Measurements from ENCODE around the gene EPYC.

The EPYC gene, protein sequence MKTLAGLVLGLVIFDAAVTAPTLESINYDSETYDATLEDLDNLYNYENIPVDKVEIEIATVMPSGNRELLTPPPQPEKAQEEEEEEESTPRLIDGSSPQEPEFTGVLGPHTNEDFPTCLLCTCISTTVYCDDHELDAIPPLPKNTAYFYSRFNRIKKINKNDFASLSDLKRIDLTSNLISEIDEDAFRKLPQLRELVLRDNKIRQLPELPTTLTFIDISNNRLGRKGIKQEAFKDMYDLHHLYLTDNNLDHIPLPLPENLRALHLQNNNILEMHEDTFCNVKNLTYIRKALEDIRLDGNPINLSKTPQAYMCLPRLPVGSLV

DNA sequence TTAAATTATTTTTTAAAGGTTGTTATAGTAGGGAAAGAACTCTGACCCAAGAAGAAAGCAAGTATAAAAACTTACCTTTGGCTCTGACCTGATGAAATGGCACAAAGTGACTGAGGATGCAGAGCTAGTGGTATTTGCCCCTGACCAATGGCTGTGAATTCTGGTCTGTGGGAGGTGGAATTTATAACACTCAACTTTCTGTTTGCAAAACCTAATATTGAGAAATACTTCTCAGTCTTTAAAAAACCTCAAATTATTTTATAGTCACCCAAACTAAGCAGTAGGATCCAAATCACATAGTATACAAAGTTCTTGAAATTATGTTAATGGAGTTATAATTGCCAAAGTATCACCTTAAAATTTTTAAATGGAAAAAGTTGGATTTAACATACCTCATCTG lies at the start of gene EPYC:
EPYC (minus strand) TSS at position 101 of the 400 bp plus-strand sequence. CDS start 2,407 bp downstream, outside the sequence.
- no peak within 1 kb of the TSS for H3K4me3 ChIP-seq (ENCODE audit: low read depth, low read length)
- TF ChIP-seq, protein P1, sequence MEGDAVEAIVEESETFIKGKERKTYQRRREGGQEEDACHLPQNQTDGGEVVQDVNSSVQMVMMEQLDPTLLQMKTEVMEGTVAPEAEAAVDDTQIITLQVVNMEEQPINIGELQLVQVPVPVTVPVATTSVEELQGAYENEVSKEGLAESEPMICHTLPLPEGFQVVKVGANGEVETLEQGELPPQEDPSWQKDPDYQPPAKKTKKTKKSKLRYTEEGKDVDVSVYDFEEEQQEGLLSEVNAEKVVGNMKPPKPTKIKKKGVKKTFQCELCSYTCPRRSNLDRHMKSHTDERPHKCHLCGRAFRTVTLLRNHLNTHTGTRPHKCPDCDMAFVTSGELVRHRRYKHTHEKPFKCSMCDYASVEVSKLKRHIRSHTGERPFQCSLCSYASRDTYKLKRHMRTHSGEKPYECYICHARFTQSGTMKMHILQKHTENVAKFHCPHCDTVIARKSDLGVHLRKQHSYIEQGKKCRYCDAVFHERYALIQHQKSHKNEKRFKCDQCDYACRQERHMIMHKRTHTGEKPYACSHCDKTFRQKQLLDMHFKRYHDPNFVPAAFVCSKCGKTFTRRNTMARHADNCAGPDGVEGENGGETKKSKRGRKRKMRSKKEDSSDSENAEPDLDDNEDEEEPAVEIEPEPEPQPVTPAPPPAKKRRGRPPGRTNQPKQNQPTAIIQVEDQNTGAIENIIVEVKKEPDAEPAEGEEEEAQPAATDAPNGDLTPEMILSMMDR (IDR thresholded peaks at IDR 0.05; ENCODE audit: control insufficient read depth, extremely low read depth, insufficient read depth): no peak
- no peak for DNase-seq (ENCODE audit: low read depth)

DNA sequence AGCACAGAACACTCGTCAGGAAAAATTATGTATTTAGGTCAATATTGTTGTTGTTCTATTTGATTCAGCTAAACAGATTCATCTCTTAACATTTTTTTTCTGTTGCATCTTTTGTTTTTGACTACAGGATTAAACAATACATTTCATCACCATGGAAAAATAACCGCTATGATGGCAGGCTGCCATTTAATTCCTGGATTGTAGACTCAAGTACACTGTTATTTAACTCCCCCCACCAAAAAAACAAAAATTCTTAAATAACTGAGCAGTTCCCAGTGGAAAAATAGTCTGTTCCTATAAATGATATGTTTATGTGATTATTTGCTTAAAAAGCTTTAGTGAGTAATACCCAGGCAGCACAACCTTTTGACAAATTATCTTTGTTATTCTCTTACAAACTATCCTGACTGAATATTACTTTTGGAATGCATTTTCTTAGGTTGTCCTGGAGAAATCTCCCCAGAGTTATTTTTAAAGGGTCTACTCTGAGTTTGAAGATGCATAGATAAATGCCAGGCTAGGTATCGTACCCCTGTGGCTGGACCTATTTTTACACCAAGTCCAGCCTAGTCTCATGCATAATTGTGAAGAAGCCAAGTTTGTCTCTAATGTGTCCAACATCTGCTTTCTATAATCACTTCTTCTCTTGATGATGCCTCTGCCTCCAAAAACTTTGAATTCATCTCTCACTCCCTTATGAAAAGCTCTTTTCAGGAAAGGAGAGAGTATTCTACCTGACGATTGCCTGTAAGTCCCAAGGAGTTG lies 49.4 kb upstream of the EPYC start:
- no peak for DNase-seq (ENCODE audit: low read depth)
- no peak overlapping the region for H3K4me3 ChIP-seq (ENCODE audit: low read depth, low read length)
- TF ChIP-seq, protein P1 (IDR thresholded peaks at IDR 0.05; ENCODE audit: control insufficient read depth, extremely low read depth, insufficient read depth): no peak

DNA sequence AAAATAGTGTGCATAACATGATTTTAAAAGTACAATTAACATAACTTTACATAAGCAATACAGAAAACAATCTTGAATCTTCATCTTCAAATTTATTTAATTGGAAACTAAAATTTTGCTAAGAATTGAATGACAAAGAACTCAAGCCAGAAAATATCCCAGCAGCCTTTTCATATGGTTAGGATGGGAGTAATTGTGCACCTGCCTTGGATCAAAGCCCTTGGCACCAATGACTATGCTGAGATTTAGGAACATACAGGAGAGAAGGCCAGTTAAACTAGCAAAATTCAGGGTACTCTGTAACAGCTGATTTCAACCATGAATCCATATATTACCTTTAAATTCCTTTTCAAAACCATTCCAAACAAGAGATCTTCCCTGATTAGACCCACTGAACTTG lies 47.3 kb upstream of the EPYC start:
- no peak for DNase-seq (ENCODE audit: low read depth)
- no peak overlapping the region for H3K4me3 ChIP-seq (ENCODE audit: low read depth, low read length)
- TF ChIP-seq, protein P1 (IDR thresholded peaks at IDR 0.05; ENCODE audit: control insufficient read depth, extremely low read depth, insufficient read depth): no peak

DNA sequence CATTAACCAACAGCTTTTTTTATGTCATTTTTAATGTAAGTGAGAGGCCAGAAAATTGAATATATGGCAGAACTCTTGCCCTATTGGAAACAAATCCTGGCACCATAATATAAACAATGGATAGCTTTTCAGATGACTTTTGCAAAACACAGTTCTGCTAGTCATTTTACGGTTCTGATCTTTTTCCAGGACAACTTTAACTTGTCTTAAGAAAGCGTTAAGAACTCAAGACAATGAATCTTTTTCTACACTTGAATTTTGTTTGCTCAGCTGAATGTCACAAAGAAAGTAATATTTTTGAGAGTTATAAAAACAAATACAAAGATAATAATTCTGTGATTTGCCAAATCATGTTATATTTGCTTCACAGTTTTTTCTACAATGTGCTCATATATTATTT lies 39.8 kb upstream of the EPYC start:
- TF ChIP-seq, protein P1 (IDR thresholded peaks at IDR 0.05; ENCODE audit: control insufficient read depth, extremely low read depth, insufficient read depth): no peak

DNA sequence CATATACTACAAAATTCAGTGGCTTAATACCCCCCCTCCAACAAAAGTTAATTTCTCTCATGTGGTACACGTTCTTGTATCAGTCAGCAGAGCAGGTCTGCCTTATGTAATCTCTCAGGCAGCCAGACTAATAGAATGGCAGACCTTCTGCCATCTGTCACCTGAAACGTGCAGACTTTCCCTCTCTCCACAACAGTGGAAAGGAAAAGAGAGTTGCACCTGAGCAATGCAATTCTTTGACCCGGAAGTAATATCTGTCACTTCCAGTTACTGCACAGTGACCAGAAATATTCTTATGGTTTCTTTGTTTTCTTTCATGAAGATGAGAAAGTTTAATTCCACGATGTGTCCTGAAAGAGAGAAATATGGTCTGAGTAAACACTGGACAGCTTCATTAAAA lies 38.6 kb upstream of the EPYC start:
- no peak for DNase-seq (ENCODE audit: low read depth)
- H3K4me3 ChIP-seq (ENCODE audit: low read depth, low read length): no peak overlapping the region
- TF ChIP-seq, protein P1 (IDR thresholded peaks at IDR 0.05; ENCODE audit: control insufficient read depth, extremely low read depth, insufficient read depth): no peak

More for the DNA sequence above, 39.8 kb upstream of the EPYC start:
- H3K4me3 ChIP-seq (ENCODE audit: low read depth, low read length): no peak overlapping the region
- no peak for DNase-seq (ENCODE audit: low read depth)

DNA sequence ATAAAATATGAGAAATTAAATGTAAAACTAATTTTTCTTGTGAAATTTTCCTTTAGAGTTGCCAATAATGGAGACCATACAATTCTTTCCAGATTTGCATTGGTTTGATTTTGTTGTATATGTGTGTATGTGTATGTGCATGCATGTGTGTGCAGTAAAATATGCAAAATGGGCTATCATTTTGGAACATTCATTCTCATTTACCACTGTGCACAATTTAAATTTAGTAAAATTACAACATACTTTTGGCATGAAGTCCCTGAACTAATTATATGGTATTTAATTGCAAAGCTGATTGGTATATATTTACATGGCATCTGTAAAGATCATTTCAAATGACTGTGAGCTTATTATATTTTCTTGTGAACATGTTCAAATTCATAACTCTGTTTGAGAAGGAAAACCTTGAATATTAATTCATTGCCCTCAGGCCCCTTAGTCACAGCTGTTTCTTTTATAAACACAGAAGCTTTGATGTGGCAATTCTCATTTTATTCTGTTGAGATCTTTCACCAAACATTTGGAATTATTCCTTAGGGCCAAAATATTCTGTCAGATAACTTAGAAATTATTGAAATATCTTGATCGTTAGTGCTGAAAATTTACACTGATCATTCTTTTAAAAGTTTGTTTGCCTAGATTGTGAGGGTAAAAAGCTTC lies 35.5 kb upstream of the EPYC start:
- no peak for DNase-seq (ENCODE audit: low read depth)
- TF ChIP-seq, protein P1 (IDR thresholded peaks at IDR 0.05; ENCODE audit: control insufficient read depth, extremely low read depth, insufficient read depth): no peak
- H3K4me3 ChIP-seq (ENCODE audit: low read depth, low read length): no peak overlapping the region

Data from LNCaP clone FGC (cell line).